Endothelial cell of umbilical vein (primary cell): ENCODE data around the gene CADPS.

Experiments
- CTCF ChIP-seq, 2 donors: IDR thresholded peaks; 1 replicate in 1 of 2; 2 replicates in 1 of 2; pipeline ENCODE4 v1.5.1; 2011; ENCODE audit warnings: low read length in 2 of 2, mild to moderate bottlenecking in 2 of 2, moderate library complexity in 2 of 2, control low read depth in 1 of 2, inconsistent platforms in 1 of 2, low read depth in 1 of 2; ENCODE audit not compliant: insufficient read depth in 1 of 2; ENCODE audit errors: extremely low read depth in 1 of 2
- EZH2 ChIP-seq: IDR thresholded peaks from 2 replicates; pipeline ENCODE4 v1.6.1; 2012; ENCODE audit warnings: borderline replicate concordance, low read depth, mild to moderate bottlenecking, moderate library complexity, low read length, inconsistent platforms; ENCODE audit not compliant: severe bottlenecking

GRCh38 chr3:62679988-62680387 is 195.2 kb downstream of the CADPS start:
- TF ChIP-seq CTCF (IDR thresholded peaks at IDR 0.05; ENCODE audit: extremely low read depth in 1 of 2, insufficient read depth in 1 of 2, low read depth in 1 of 2, low read length in 2 of 2) (no peak), EZH2 (no peak)
